ENCODE results near the gene CHRNA3.
"Not testable (repeated sequence)": the region's sequence is repeated elsewhere in the genome, so short reads cannot be mapped to it uniquely, and the experiment has no call there.

Gene CHRNA3

DNA sequence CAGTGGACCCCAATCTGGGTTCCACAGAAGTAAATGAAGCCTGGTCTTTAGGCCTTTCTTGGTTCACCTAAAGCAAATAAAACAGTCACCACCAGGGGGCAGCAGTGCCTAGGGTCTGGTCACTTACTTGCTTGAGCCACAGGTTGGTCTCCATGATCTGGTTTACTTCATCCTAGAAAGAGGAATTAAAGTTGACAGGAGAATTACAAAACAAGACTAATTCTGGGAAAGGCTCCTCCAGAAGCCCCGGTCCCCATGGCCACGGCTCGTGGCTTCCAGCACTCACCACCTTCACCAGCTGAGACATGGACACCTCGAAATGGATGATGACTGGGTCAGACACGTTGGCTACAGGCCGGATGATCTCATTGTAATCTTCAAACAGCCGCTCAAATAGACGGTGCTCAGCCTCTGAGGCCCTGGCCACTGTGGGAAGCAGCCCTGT lies 2.3 kb downstream of the CHRNA3 start:
- H3K9me3 ChIP-seq (ENCODE audit: low read length), result no peaks in the 10 kb centered on the region
- no peaks in the 10 kb centered on the region for H3K36me3 ChIP-seq (ENCODE audit: insufficient read depth, low read length)
- peaks cover 34% of the 10 kb centered on the region for H3K27me3 ChIP-seq (ENCODE audit: insufficient read depth, low read length)
- peaks cover 8% of the 10 kb centered on the region for H3K4me1 ChIP-seq (ENCODE audit: insufficient read depth, low read length)
- no peak overlapping the region for H3K4me3 ChIP-seq (ENCODE audit: low read length)
- no peak overlapping the region for H2AFZ ChIP-seq (ENCODE audit: low read depth, low read length)

DNA sequence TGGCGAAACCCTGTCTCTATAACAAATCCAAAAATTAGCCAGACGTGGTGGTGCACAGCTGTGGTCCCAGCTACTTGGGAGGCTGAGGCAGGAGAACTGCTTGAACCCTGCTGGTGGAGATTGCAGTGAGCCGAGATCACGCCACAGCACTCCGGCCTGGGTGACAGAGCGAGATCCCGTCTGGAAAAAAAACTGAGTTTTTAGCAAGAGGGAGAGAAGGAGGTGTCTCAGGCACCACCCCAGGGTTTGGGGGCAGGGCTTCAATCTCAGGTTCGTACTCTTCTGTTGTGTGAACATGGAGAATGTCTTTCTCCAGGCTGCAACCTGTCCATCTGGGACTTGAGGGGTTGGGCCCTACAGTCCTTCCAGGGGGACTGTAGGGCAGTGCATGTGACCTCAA lies 2.7 kb downstream of the CHRNA3 start:
- Histone ChIP-seq H3K36me3 (ENCODE audit: insufficient read depth, low read length) (no peaks in the 10 kb centered on the region), H3K4me1 (ENCODE audit: insufficient read depth, low read length) (peaks cover 8% of the 10 kb centered on the region), H3K27me3 (ENCODE audit: insufficient read depth, low read length) (peaks cover 34% of the 10 kb centered on the region), H3K4me3 (ENCODE audit: low read length) (no peak overlapping the region), H3K9me3 (ENCODE audit: low read length) (no peaks in the 10 kb centered on the region), H2AFZ (ENCODE audit: low read depth, low read length) (no peak overlapping the region)

DNA sequence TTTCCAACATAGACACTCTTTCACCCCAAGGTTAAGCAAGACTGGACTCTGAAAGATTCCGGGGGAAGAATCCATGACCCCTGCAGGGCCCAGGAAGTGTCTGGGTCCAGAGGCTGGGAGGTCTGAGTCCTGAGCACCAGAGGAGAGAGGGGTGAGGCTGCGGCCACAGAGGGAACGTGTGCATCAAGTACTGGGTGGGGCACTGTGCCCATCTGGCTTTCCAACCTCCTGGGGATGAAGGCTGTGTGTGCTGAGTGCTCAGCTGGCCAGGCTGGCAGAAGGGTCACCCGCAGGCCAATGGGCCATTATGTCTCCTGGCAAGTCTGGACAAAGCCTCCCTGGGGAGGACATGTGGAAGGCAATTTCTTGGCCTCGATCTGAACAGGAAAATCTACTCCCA lies 3.3 kb downstream of the CHRNA3 start:
- H2AFZ ChIP-seq (ENCODE audit: low read depth, low read length), result no peak overlapping the region
- no peak overlapping the region for H3K4me3 ChIP-seq (ENCODE audit: low read length)
- peaks cover 31% of the 10 kb centered on the region for H3K27me3 ChIP-seq (ENCODE audit: insufficient read depth, low read length)
- no peaks in the 10 kb centered on the region for H3K9me3 ChIP-seq (ENCODE audit: low read length)
- peaks cover 8% of the 10 kb centered on the region for H3K4me1 ChIP-seq (ENCODE audit: insufficient read depth, low read length)
- no peaks in the 10 kb centered on the region for H3K36me3 ChIP-seq (ENCODE audit: insufficient read depth, low read length)

DNA sequence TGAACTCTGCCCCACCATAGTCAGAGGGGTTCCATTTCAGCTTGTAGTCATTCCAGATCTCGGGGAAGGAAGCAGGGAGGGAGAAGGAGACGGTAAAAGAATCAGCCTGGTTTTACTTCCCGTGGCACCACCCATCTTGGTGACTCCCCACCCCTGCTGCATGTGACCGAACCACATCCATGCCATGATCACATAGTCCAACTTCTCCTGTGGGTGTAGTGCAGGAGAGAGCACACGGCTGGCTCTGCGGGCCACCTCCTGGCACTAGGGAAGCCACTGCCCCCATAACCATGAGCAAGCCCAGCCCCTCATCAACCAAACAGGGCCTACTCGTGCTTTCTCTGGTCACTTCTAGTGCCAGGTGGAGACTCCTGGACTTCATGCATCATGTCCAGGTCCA lies 3.7 kb downstream of the CHRNA3 start:
- H3K36me3 ChIP-seq (ENCODE audit: insufficient read depth, low read length), result no peaks in the 10 kb centered on the region
- peaks cover 8% of the 10 kb centered on the region for H3K4me1 ChIP-seq (ENCODE audit: insufficient read depth, low read length)
- H3K9me3 ChIP-seq (ENCODE audit: low read length), result no peaks in the 10 kb centered on the region
- no peak overlapping the region for H2AFZ ChIP-seq (ENCODE audit: low read depth, low read length)
- no peak overlapping the region for H3K4me3 ChIP-seq (ENCODE audit: low read length)
- H3K27me3 ChIP-seq (ENCODE audit: insufficient read depth, low read length), result peaks cover 26% of the 10 kb centered on the region

DNA sequence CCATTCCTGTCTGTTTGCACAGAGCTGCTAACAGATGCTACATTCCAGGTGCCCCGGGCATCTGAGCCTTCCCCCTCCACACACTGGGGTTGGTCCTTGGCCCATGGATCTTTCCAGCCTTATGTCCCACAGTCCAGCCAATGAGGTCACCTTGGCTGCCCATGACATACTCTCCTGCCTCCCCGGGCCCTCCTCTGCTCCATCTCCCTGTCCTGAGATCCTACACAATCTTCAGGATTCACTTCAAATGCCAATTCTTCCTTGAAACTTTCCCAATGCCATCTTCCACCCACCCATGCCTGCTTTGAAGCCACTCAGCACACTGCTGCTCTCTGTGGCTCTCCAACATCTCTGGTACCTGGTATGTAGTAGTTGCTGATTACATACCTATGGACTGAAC lies 4.3 kb downstream of the CHRNA3 start:
- no peaks in the 10 kb centered on the region for H3K9me3 ChIP-seq (ENCODE audit: low read length)
- peaks cover 8% of the 10 kb centered on the region for H3K4me1 ChIP-seq (ENCODE audit: insufficient read depth, low read length)
- peaks cover 20% of the 10 kb centered on the region for H3K27me3 ChIP-seq (ENCODE audit: insufficient read depth, low read length)
- no peak overlapping the region for H3K4me3 ChIP-seq (ENCODE audit: low read length)
- no peak overlapping the region for H2AFZ ChIP-seq (ENCODE audit: low read depth, low read length)
- H3K36me3 ChIP-seq (ENCODE audit: insufficient read depth, low read length), result no peaks in the 10 kb centered on the region

DNA sequence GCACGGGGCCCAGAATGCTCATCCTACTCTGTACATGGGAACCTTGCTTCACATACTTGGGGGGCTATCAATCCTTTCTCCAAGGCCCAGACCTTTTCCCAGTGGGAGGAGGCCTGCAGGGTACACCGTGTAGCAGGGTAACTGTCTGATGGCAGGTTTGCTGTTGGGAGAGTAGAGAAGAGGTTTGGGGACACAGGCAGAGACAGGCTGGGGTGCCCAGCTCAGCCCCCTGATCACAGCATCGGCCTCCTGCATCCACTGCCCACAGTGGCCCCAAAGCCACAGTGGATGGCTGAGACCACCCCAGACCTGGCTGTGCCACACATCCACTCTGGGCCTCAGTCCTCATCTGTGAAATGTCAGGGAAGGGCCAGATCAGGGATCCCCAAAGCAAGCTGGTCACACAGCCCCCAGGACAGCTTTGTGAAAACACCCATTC lies 5.6 kb downstream of the CHRNA3 start:
- Histone ChIP-seq H3K9me3 (ENCODE audit: low read length) (no peaks in the 10 kb centered on the region), H3K4me3 (ENCODE audit: low read length) (no peak overlapping the region), H2AFZ (ENCODE audit: low read depth, low read length) (no peak overlapping the region), H3K27me3 (ENCODE audit: insufficient read depth, low read length) (peaks cover 14% of the 10 kb centered on the region), H3K36me3 (ENCODE audit: insufficient read depth, low read length) (no peaks in the 10 kb centered on the region), H3K4me1 (ENCODE audit: insufficient read depth, low read length) (peaks cover 7% of the 10 kb centered on the region)

DNA sequence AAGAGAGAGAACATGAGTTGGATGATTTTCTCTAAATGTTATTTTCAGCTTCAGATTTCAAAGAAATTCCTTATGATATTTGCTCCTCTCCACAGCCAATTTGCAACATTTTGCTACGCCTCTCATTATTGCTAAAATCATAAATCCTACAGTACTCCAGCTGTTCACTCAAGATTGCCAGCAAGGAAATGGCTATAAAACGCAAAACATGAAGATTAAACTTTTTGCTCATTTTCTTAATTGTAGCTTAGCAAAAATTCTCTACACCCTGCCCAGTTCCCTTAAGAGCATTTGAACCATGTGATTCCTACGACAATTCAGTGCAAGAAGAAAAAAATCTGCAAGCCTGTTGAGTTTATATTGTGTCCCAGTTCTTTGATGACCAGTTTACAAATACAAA lies 6.8 kb downstream of the CHRNA3 start:
- Histone ChIP-seq H3K9me3 (ENCODE audit: low read length) (no peaks in the 10 kb centered on the region), H2AFZ (ENCODE audit: low read depth, low read length) (no peak overlapping the region), H3K4me1 (ENCODE audit: insufficient read depth, low read length) (no peaks in the 10 kb centered on the region), H3K4me3 (ENCODE audit: low read length) (no peak overlapping the region), H3K27me3 (ENCODE audit: insufficient read depth, low read length) (peaks cover 3% of the 10 kb centered on the region), H3K36me3 (ENCODE audit: insufficient read depth, low read length) (no peaks in the 10 kb centered on the region)

DNA sequence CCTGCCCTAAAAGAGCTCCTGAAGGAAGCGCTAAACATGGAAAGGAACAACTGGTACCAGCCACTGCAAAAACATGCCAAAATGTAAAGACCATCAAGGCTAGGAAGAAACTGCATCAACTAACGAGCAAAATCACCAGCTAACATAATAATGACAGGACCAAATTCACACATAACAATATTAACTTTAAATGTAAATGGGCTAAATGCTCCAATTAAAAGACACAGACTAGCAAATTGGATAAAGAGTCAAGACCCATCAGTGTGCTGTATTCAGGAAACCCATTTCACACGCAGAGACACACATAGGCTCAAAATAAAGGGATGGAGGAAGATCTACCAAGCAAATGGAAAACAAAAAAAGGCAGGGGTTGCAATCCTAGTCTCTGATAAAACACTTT lies 11.2 kb downstream of the CHRNA3 start:
- H3K4me1 ChIP-seq (ENCODE audit: insufficient read depth, low read length); H3K27me3 ChIP-seq (ENCODE audit: insufficient read depth, low read length); H3K9me3 ChIP-seq (ENCODE audit: low read length); H3K4me3 ChIP-seq (ENCODE audit: low read length); H3K36me3 ChIP-seq (ENCODE audit: insufficient read depth, low read length); H2AFZ ChIP-seq (ENCODE audit: low read depth, low read length): not testable (repeated sequence)

DNA sequence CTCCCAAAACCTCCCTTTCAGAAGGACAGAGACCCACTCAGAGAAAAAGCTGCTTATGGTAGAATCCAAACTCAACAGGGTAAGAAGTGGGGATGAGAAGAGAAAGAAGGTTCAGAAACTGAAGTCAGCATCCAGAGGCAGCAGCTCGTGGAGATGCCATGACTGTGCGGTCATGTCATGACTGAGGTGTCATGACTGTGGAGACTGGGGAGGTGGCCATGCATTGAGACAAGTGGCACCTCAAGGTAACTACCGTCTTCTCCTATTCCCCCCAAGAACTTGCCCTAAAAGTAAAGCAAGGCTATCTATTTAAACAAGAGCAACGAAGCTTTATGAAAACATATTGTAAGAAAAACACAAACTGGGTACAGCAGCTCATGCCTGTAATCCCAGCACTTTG lies 15.1 kb downstream of the CHRNA3 start:
- Histone ChIP-seq H3K4me3 (ENCODE audit: low read length) (no peak overlapping the region), H2AFZ (ENCODE audit: low read depth, low read length) (no peak overlapping the region), H3K9me3 (ENCODE audit: low read length) (peaks cover 2% of the 10 kb centered on the region), H3K27me3 (ENCODE audit: insufficient read depth, low read length) (no peaks in the 10 kb centered on the region), H3K4me1 (ENCODE audit: insufficient read depth, low read length) (no peaks in the 10 kb centered on the region), H3K36me3 (ENCODE audit: insufficient read depth, low read length) (peaks cover 3% of the 10 kb centered on the region)

DNA sequence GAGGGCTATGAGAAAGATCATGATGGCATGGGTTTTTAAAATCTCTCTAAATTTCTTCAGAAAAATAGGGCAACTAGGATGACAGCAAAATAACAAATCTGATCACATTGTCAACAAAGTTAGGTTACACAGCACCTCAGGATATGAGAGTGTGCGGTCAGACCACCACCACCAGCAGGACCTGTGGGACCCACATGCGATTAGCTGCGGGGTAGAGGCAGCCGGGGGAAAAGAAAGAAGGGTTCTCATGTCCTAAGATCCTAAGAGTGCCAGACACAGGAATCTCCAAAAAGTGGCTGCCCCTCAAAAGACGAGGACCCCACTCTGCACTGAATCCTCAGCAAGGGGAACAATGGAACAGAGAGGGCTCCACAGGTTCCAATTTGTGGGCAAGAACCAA lies 15.6 kb downstream of the CHRNA3 start:
- Histone ChIP-seq H3K36me3 (ENCODE audit: insufficient read depth, low read length) (peaks cover 3% of the 10 kb centered on the region), H3K9me3 (ENCODE audit: low read length) (peaks cover 2% of the 10 kb centered on the region), H3K27me3 (ENCODE audit: insufficient read depth, low read length) (no peaks in the 10 kb centered on the region), H3K4me3 (ENCODE audit: low read length) (no peak overlapping the region), H3K4me1 (ENCODE audit: insufficient read depth, low read length) (no peaks in the 10 kb centered on the region), H2AFZ (ENCODE audit: low read depth, low read length) (no peak overlapping the region)

DNA sequence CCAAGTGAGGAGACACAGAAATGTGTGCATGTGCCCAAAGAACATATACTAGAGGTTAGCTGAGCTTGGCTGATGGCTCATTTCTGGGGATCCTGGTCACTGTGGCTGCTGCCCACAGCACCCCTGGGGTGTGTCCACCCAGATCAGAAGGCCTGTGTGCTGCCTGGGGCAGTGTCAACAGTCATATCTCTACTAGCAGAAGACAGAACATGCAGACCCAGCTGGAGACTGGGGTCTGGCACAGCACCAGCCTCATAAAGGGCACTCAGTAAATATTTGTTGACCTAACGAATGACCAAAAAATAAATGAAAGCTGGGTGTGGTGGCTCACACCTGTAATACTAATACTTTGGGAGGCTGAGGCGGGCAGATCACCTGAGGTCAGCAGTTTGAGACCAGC lies 16.4 kb downstream of the CHRNA3 start:
- H3K4me1 ChIP-seq (ENCODE audit: insufficient read depth, low read length), result no peaks in the 10 kb centered on the region
- H3K9me3 ChIP-seq (ENCODE audit: low read length), result peaks cover 2% of the 10 kb centered on the region
- H3K4me3 ChIP-seq (ENCODE audit: low read length), result no peak overlapping the region
- H2AFZ ChIP-seq (ENCODE audit: low read depth, low read length), result no peak overlapping the region
- H3K36me3 ChIP-seq (ENCODE audit: insufficient read depth, low read length), result peaks cover 3% of the 10 kb centered on the region
- no peaks in the 10 kb centered on the region for H3K27me3 ChIP-seq (ENCODE audit: insufficient read depth, low read length)

DNA sequence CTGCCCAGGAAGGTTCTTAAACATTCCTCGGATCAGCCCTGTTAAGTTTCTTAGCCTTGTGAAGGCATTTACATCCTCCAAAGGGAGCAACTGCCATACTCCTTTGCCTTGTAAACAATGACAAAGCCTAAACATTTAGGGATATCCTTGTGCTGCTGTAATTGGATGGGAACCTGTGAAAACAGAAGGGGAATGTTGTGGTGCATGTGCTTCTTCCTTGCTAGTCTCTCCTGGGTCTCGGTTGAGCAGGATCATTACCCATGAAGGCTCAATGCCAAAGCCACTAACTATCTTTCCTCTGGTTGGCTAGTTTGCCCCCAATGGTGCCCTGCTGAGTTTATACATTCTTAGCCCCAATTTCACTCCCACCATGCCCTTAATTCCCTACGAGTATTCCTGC lies 17.3 kb downstream of the CHRNA3 start:
- Histone ChIP-seq H3K9me3 (ENCODE audit: low read length) (peaks cover 2% of the 10 kb centered on the region), H3K36me3 (ENCODE audit: insufficient read depth, low read length) (peaks cover 3% of the 10 kb centered on the region), H3K4me1 (ENCODE audit: insufficient read depth, low read length) (no peaks in the 10 kb centered on the region), H3K4me3 (ENCODE audit: low read length) (no peak overlapping the region), H3K27me3 (ENCODE audit: insufficient read depth, low read length) (no peaks in the 10 kb centered on the region), H2AFZ (ENCODE audit: low read depth, low read length) (no peak overlapping the region)

DNA sequence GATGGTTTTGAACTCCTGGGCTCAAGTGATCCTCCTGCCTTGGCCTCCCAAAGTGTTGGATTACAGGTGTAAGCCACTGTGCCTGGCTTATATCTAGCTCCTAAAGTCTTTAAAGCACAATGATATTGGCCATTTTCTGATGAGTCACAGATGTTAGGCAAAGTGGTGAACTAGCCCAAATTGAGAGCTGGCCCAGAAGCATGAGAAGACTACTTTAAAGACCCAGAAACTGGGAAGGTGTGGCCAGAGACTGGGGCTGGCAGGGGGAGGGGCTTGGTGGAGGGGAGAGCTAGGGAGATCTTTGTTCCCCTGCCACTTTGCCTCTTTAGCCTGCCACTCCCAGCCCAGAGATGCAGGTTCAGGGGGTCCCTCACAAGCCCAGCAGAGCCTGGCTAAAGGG lies 21.6 kb downstream of the CHRNA3 start:
- Histone ChIP-seq H3K4me3 (ENCODE audit: low read length) (no peak overlapping the region), H2AFZ (ENCODE audit: low read depth, low read length) (no peak overlapping the region), H3K4me1 (ENCODE audit: insufficient read depth, low read length) (no peaks in the 10 kb centered on the region), H3K27me3 (ENCODE audit: insufficient read depth, low read length) (no peaks in the 10 kb centered on the region), H3K9me3 (ENCODE audit: low read length) (peaks cover 2% of the 10 kb centered on the region), H3K36me3 (ENCODE audit: insufficient read depth, low read length) (peaks cover 3% of the 10 kb centered on the region)

DNA sequence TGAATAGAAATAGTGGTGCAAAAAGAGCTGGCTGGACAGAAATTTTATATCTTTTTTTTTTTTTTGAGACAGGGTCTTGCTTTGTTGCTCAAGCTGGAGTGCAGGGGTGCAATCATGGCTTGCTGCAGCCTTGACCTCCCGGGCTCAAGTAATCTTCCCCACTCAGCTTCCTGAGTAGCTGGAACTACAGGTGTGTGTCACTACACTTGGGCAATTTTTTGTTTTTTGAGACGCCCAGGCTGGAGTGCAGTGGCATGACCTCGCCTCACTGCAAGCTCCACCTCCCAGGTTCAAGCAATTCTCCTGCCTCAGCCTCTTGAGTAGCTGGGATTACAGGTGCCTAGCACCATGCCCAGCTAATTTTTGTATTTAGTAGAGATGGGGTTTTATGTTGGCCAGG lies 22.4 kb downstream of the CHRNA3 start:
- H3K4me3 ChIP-seq (ENCODE audit: low read length), result no peak overlapping the region
- peaks cover 5% of the 10 kb centered on the region for H3K36me3 ChIP-seq (ENCODE audit: insufficient read depth, low read length)
- H3K27me3 ChIP-seq (ENCODE audit: insufficient read depth, low read length), result no peaks in the 10 kb centered on the region
- H3K4me1 ChIP-seq (ENCODE audit: insufficient read depth, low read length), result no peaks in the 10 kb centered on the region
- peaks cover 2% of the 10 kb centered on the region for H3K9me3 ChIP-seq (ENCODE audit: low read length)
- no peak overlapping the region for H2AFZ ChIP-seq (ENCODE audit: low read depth, low read length)
